Cerebellar nuclear complex (tissue), 1 donor: ENCODE data around the gene PSMA4.
A peak's percentile ranks its signal among the peaks of the same experiment; 100 is the strongest.
"Not testable (repeated sequence)": the region's sequence is repeated elsewhere in the genome, so short reads cannot be mapped to it uniquely, and the experiment has no call there.

ENCODE experiments used
- DNase-seq, 2 experiments: peaks; one replicate each; lab custom pipeline; 2025; lab: John Stamatoyannopoulos, UW

PSMA4 gene

GRCh38 chr15:78540141-78540870 lies at the start of gene PSMA4:
Gene PSMA4 (plus strand): TSS chr15:78540444. CDS start chr15:78541928, 1,484 bp downstream.
- DNase-seq = peak in 1 of 2 experiments; percentile 40

DNA sequence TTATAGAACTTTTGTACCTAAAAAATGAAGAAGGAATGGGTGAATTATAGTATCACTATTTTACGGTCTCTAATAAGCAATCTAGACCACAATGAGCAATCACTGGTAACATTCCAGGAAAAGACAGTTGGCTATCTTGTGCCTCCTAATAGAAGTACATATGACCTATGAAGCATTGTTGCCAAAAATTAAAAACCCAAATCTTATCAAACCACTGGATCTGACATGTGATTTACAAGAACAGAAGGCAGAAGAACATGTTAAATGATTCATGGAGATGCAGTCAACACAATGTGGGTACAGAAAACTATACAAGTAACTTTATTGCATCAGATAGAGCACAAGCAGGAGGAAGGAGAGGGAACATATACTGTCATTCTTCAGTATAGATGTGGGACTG lies 47.4 kb upstream of the PSMA4 start:
- no peak for DNase-seq

DNA sequence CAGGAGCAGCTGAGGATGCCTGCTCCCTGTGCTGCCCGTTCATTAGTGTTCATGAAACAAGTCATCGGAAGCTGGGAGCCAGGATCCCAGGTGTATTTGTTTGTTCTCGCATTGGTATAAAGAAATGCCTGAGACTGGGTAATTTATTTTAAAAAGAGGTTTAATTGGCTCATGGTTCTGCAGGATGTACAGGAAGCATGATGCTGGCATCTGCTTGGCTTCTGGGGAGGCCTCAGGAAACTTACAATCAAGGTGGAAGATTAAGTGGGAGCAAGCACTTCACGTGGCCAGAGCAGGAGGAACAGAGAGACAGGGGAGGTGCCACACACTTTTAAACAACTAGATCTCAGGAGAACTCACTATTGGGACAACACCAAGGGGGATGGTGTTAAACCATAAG lies 38.4 kb upstream of the PSMA4 start:
- no peak for DNase-seq

- DNase-seq = no peak
These were observed 37.6 kb upstream of the PSMA4 start for GRCh38 chr15:78502641-78503040.

- DNase-seq = peak; percentile 91 to 98
These were observed 33.0 kb upstream of the PSMA4 start, which contains the start of gene HYKK for GRCh38 chr15:78506971-78507830. Gene HYKK (plus strand): TSS chr15:78507577. CDS start chr15:78513089, 5,512 bp downstream.

GRCh38 chr15:78507831-78508160 lies 32.4 kb upstream of the PSMA4 start:
- DNase-seq = no peak

- DNase-seq = no peak
These were observed 32.0 kb upstream of the PSMA4 start for GRCh38 chr15:78508272-78508671.

- no peak for DNase-seq
These were observed 30.4 kb upstream of the PSMA4 start for GRCh38 chr15:78509726-78510312.

DNA sequence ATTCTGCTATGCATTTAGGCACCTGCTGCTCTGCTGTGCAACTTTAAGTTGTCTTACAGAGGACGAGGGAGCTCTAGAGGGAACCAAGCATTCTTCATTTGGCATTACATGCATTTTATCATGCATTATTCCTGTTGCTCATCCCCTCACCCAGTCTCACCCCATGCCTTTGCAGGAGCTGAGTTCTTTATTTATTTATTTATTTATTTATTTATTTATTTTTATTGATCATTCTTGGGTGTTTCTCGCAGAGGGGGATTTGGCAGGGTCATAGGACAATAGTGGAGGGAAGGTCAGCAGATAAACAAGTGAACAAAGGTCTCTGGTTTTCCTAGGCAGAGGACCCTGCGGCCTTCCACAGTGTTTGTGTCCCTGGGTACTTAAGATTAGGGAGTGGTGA lies 20.2 kb upstream of the PSMA4 start:
- not testable (repeated sequence) for DNase-seq

DNA sequence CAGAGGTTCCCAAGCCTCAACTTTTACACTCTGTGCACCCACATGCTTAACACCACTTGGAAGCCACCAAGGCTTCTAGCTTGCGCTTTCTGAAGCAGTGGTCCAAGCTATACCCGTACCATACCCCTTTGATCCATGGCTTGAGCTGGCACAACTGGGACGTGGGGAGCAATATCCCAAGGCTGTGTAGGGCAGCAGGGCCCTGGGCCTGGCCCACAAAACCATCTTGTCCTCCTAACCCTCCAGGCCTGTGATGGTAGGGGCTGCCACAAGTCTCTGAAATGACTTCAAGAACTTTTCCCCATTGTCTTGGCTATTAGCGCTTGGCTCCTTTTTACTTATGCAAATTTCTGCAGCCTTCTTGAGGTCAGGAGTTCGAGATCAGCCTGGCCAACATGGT lies 16.0 kb upstream of the PSMA4 start:
- no peak for DNase-seq

DNA sequence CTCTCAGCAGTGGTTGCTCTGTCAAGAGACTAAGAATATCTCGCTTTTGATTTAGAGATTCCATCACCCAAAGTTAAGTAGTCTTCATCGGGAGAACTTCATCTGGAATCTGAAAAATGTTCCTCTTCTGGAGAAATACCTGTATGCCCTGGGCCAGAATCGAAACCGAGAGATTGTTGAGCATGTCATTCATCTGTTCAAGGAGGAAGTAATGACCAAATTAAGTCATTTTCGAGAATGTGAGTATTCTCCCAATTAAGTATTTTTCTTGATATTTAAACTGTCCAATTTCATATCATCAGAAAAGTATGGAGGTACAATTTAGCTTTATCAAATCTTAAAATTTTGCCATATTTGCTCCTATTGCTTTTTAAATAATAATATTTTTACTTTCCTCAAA lies 12.9 kb upstream of the PSMA4 start:
- no peak for DNase-seq

GRCh38 chr15:78533331-78533730 lies 6.9 kb upstream of the PSMA4 start:
- DNase-seq = no peak

- DNase-seq = no peak
These were observed 4.1 kb upstream of the PSMA4 start for GRCh38 chr15:78536134-78536533.

- no peak for DNase-seq
These were observed 2.9 kb upstream of the PSMA4 start for GRCh38 chr15:78537266-78537905.

- DNase-seq = no peak
These were observed 1.9 kb upstream of the PSMA4 start for GRCh38 chr15:78538358-78538757.

DNA sequence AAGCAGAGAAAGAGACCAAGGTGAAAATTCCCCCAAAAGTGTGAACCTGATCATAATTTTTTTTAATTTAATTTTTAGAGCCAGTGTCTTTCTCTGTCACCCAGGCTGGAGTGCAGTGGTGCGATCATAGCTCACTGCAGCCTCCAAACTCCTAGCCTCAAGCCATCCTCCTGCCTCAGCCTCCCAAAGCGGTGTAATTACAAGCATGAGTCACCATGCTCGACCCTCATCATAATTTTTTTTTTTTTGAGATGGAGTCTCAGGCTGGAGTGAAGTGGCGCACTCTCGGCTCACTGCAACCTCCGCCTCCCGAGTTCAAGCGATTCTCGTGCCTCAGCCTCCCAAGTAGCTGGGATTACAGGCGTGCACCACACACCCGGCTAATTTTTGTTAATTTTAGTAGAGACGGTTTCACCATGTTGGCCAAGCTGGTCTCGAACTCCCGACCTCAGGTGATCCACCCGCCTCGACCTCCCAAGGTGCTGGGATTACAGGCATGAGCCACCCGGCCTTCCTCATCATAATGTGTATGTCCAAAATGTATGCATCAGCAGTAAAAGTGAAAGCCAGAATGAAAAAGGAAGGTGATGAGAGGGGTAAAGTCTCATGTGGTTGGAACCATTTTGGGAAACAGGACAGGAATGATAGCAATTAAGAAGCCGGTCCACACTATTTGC lies 642 bp upstream of the PSMA4 start:
- DNase-seq = not testable (repeated sequence)

DNA sequence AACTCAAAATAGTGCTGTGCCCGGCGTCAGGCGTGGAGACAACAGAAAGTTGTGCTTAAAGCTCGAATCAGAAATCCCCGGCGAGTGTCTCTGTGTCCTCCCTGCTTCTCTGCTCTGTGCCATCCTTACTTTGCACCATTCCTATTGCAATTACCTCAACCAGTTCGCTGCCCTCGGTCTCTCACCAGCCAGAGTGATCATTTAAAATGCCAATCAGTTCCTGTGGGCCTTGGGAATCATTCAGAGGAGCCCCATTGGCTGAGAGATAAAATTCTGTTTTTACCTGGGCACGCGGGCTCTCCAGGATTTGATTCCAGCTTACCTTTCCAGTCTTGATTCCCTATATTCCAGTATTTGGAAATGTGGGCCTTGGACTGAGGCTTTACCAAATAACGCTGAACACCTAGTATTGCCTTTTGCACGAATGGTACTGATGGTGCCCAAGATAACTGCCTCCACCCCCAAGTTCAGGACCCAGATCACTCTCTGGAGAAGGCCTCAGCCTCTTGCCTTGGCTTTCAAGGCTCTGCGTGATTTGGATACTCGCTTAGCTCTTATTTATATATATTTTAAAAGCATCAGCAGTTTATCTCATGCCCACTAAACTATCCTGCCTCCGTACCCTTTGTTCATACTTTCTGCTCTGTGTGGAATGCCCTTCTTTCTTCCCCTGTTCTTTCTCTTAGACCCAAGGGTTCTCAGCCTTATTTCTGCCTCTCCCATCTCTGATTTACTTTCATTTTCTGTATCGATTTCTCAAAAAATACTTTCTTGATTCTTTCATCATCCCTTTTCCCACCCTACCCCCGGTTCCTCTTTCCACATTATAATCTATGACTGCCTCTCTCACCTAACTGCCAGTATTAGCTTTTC lies 863 bp downstream of the PSMA4 start:
- no peak for DNase-seq

GRCh38 chr15:78541744-78542034 lies 1.4 kb downstream of the PSMA4 start:
- no peak for DNase-seq

DNA sequence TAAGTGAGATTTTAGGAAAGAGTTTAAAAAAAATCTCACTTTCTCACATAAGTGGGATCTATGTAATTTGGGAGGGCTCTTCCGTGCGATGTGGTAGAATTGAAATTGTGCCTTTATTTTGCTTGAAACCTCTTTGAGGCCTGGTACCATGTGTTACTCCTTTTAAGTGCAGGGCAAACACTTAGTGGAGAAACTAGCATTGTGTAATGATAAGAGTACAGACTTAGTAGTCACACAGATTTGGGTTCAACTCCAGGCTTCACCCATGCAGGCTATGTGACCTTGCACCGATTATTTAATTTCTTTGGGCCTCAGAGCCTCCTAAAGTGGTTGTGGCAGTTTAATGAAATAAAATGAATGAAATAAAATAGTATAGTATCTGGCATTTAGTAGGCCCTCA lies 2.4 kb downstream of the PSMA4 start:
- no peak for DNase-seq

DNA sequence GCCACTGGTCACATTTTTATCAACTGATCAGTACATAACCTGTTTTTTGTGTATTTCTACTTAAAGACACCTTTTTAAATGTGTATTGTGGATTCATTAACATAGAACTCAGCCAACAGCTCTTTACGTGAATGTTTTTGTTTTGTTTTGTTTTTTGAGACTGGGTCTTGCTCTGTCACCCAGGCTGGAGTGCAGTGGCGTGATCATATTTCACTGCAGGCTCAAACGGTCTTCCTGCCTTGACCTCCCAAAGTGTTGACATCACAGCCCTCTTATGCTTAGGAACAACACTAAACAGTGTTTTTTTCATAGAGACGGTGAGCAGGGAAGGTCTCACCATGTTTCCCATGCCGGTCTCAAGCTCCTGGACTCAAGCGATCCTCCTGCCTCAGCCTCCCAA lies 9.9 kb downstream of the PSMA4 start:
- DNase-seq = no peak

DNA sequence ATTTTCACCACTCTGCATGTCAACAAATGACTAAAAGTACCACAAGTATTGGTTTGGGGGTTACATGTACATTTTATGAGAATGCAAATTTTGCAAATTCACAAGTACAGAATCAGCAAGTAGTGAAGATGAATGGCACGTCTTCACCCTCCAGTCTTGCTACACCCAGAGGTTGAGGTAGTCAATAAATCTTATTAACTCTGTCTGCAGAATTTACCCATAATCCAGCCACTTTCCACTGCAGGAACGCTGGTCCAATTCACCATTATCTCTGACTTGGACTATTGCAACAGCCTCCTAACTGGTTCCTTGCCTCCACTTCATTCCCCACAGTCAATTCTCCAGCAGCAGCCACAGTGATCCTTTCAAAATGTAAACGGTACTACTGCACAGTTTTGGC lies 10.6 kb downstream of the PSMA4 start:
- no peak for DNase-seq
